Spleen (tissue), 11 donors: ENCODE measurements around the gene NCOA7. TPM values are rescaled to one million over a fixed set of nuclear protein-coding genes. Genes with fewer than 3 reads are reported as not detected.

Experiments
- DNase-seq: peaks from one replicate; pipeline ENCODE4 v3.0.0-alpha.2; 2020
- H3K27ac ChIP-seq, 8 donors: fragments of 200-600 bp; sonication (generic) in 7 of 8; 1 replicate in 4 of 8; 2 replicates in 4 of 8; pipeline versions ENCODE4 v1.5.0 to v1.8.0; 2016 to 2021; ENCODE audit warnings: inconsistent platforms in 4 of 8, mild to moderate bottlenecking in 4 of 8, moderate library complexity in 1 of 8
- H3K27me3 ChIP-seq, 7 donors: fragments of 200-600 bp; sonication (generic) in 6 of 7; replicated peaks in 1 of 7; 1 replicate in 4 of 7; 2 replicates in 3 of 7; pipeline versions ENCODE4 v1.5.0 to v1.8.0; 2016 to 2021; ENCODE audit warnings: inconsistent platforms in 3 of 7, mild to moderate bottlenecking in 1 of 7
- H3K36me3 ChIP-seq, 6 donors: fragments of 200-600 bp; sonication (generic) in 5 of 6; 1 replicate in 4 of 6; 2 replicates in 2 of 6; pipeline versions ENCODE4 v1.5.0 to v1.8.0; 2016 to 2021; ENCODE audit warnings: inconsistent platforms in 2 of 6
- H3K4me1 ChIP-seq, 6 donors: fragments of 200-600 bp; sonication (generic) in 5 of 6; 1 replicate in 3 of 6; 2 replicates in 3 of 6; pipeline versions ENCODE4 v1.5.0 to v1.8.0; 2016 to 2021; ENCODE audit warnings: inconsistent platforms in 3 of 6
- H3K4me3 ChIP-seq, 8 donors: fragments of 200-600 bp; sonication (generic) in 7 of 8; 1 replicate in 4 of 8; 2 replicates in 4 of 8; pipeline versions ENCODE4 v1.5.0 to v1.8.0; 2016 to 2021; ENCODE audit warnings: inconsistent platforms in 4 of 8, mild to moderate bottlenecking in 4 of 8, moderate library complexity in 2 of 8
- H3K9me3 ChIP-seq, 8 donors: fragments of 200-600 bp; sonication (generic) in 7 of 8; 1 replicate in 4 of 8; 2 replicates in 4 of 8; pipeline versions ENCODE4 v1.5.0 to v1.8.0; 2016 to 2021; ENCODE audit warnings: inconsistent platforms in 4 of 8
- POLR2A ChIP-seq, 3 donors: fragments of 450-650 bp; IDR thresholded peaks; one replicate each; pipeline ENCODE4 v1.5.1; 2017; ENCODE audit warnings: antibody characterized with exemption in 3 of 3, mild to moderate bottlenecking in 1 of 3
- POLR2AphosphoS5 ChIP-seq, 3 donors: sonication (generic); formaldehyde crosslinking; IDR thresholded peaks; one replicate each; pipeline ENCODE4 v1.5.1; 2017; ENCODE audit warnings: antibody characterized with exemption in 3 of 3
- WGBS, 5 donors: extraction: QIAGEN DNeasy Blood & Tissue Kit in 3 of 5; methylation state at CpG; one replicate each; pipeline versions ENCODE4 v1.1.5 to v1.1.7; 2013 to 2018; 5-methylcytosine and 5-hydroxymethylcytosine counted together
- intact Hi-C: fragments of 100-400 bp; cut with DNase I; formaldehyde crosslinking; loops from one replicate; pipeline ENCODE4 v1.15.0; 2023; ENCODE audit warnings: low total_unique reads
- polyA plus RNA-seq, 3 donors: library from polyadenylated mRNA; stranded (reverse); fragments of 200-250 nt; gene quantifications; one replicate each; pipeline ENCODE4 v1.2.1, GENCODE V29; 2013
- total RNA-seq, 7 donors: library from RNA; depleted of rRNA in 3 of 7; stranded (reverse); fragments of >200 nt in 3 of 7; fragmentation: NEBNext Ultra II Directional in 4 of 7; extraction: Animal tissue kit (Norgen Biotek cat#: 25700) in 4 of 7; gene quantifications; one replicate each; pipeline versions ENCODE4 v1.1.0 to v1.2.1, GENCODE V29; 2016 to 2021
- TF ChIP-seq, protein P1 (sequence below), 11 experiments: fragments of 200-600 bp in 7 of 11; fragments of 450-650 bp in 4 of 11; sonication (generic) in 4 of 11; IDR thresholded peaks in 8 of 11; conservative IDR thresholded peaks in 3 of 11; 1 replicate in 7 of 11; 2 replicates in 4 of 11; pipeline versions ENCODE4 v1.4.0 to v1.8.0; 2016 to 2021; ENCODE audit warnings: antibody characterized with exemption in 11 of 11, inconsistent platforms in 4 of 11, mild to moderate bottlenecking in 1 of 11
- donor health status: healthy with polysubstance abuse.
- donor health status: DM: no; HTN: no; CAD: no; lungs with moderate emphysema.
- donor health status: DM: no; HTN: no; CAD: no.
- donor health status: Bipolar disorder and iron deficiency.
- donor health status: healthy.
- donor health status: DM: no; HTN: no; CAD: no.
- donor health status: DM: yes; HTN: yes; CAD: no.

Gene NCOA7
- total and polyA plus RNA-seq, 10 donors, result 11.8 to 84.3 (median 43.1) TPM

DNA sequence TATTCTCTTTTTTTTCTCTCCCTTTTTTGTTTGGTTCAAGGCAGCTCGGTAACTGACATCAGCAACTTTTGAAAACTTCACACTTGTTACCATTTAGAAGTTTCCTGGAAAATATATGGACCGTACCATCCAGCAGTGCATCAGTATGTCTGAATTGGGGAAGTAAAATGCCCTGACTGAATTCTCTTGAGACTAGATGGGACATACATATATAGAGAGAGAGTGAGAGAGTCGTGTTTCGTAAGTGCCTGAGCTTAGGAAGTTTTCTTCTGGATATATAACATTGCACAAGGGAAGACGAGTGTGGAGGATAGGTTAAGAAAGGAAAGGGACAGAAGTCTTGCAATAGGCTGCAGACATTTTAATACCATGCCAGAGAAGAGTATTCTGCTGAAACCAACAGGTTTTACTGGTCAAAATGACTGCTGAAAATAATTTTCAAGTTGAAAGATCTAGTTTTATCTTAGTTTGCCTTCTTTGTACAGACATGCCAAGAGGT is 30.8 kb upstream of the NCOA7 start:
- no peak for DNase-seq
- Histone ChIP-seq H3K27me3 (peaks cover 0 to 30% (median 2%) of the 10 kb centered on the region in 7 donors), H3K9me3 (no peaks in the 10 kb centered on the region), H3K4me3 (no peak overlapping the region), H3K27ac (no peak overlapping the region), H3K36me3 (no peaks in the 10 kb centered on the region), H3K4me1 (no peaks in the 10 kb centered on the region)
- TF ChIP-seq POLR2A (IDR thresholded peaks at IDR 0.05) (no peak), POLR2AphosphoS5 (IDR thresholded peaks at IDR 0.05) (no peak)
- TF ChIP-seq, protein P1, sequence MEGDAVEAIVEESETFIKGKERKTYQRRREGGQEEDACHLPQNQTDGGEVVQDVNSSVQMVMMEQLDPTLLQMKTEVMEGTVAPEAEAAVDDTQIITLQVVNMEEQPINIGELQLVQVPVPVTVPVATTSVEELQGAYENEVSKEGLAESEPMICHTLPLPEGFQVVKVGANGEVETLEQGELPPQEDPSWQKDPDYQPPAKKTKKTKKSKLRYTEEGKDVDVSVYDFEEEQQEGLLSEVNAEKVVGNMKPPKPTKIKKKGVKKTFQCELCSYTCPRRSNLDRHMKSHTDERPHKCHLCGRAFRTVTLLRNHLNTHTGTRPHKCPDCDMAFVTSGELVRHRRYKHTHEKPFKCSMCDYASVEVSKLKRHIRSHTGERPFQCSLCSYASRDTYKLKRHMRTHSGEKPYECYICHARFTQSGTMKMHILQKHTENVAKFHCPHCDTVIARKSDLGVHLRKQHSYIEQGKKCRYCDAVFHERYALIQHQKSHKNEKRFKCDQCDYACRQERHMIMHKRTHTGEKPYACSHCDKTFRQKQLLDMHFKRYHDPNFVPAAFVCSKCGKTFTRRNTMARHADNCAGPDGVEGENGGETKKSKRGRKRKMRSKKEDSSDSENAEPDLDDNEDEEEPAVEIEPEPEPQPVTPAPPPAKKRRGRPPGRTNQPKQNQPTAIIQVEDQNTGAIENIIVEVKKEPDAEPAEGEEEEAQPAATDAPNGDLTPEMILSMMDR (IDR thresholded peaks at IDR 0.05 in 8 of 11, conservative IDR thresholded peaks at IDR 0.05 in 3 of 11), result no peak
- 58 to 69% (median 61%) methylated on average over 5 of the region's 5 CpGs for WGBS, 5 donors
- intact Hi-C loops, result loop anchor here (10.0 kb wide), 1 partner anchor 605 kb away; the partner anchor contains the start of gene TPD52L1

DNA sequence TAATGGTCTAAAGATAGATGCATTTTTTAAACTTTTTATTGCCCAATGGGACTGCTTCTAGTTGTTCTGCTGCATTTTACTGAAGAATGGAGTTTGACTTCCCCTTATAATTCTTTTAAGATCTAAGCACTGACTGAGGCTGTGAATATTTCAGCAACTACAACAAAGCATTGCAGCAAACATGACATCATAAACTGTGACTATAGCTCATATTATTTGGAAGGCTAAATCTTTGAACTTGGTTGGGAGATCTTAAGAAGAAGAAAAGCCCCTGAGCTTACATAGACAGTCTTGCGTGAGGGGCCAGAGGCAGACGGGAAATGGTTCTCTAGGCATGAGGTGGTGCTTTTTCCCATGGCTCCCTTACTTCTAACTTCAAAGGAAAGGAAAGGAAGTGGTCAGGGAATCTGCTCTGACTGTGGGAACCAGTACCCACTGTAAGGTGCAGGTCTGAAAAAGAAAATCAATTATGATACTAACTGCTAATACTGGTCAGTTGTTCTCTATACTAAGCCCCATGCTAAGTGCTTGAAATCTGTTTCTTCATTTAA is 26.6 kb upstream of the NCOA7 start:
- H3K9me3 ChIP-seq, result no peaks in the 10 kb centered on the region
- no peak for DNase-seq
- no peak overlapping the region for H3K4me3 ChIP-seq
- 63 to 78% (median 68%) methylated on average over 2 of the region's 2 CpGs for WGBS, 5 donors
- TF ChIP-seq POLR2AphosphoS5 (IDR thresholded peaks at IDR 0.05) (no peak), POLR2A (IDR thresholded peaks at IDR 0.05) (no peak)
- TF ChIP-seq, protein P1 (IDR thresholded peaks at IDR 0.05 in 8 of 11, conservative IDR thresholded peaks at IDR 0.05 in 3 of 11), result no peak
- H3K36me3 ChIP-seq, result no peaks in the 10 kb centered on the region
- intact Hi-C loops, result loop anchor here (10.0 kb wide), 1 partner anchor 609 kb away; the partner anchor contains the start of gene TPD52L1
- no peaks in the 10 kb centered on the region for H3K4me1 ChIP-seq
- H3K27me3 ChIP-seq, result peaks cover 0 to 37% (median 2%) of the 10 kb centered on the region in 7 donors
- no peak overlapping the region for H3K27ac ChIP-seq

DNA sequence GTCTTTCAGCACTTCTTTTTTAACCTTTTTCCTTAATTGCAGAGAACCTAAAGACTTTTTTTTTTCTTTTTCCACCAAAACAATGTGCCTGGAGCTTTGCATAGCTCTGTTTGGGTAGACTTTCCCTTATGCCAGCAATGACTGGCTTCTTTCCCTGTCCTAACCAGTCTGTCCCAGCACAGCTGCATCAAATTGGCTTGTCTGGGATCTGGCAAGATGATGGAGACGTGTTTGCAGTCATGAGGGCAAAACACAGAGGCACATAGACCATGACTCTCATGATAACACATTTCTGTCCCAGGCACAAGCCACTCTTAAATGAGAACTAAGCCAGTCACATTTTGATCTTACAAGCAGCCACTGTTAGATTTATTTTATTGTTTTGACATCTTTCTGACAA is 24.8 kb upstream of the NCOA7 start:
- peaks cover 0 to 5% (median 0%) of the 10 kb centered on the region in 6 donors for H3K4me1 ChIP-seq

DNA sequence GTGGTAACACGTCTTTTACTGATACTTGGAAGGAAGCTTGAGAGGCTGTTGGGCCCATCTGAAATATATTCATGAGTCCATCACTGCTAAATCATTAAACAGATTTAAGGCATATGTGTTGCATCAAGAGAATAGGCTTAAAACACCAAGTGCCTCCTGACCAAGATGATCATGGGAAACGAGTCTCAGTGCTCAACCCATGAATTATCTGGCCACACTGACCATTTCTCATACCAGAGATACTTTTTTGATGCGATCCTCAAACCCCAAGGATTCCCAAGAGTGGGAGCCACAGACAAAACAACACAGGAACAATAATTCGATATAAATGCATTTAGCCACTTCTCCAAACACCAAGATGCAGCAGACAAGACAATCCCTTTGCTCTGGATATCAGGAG is 24.1 kb upstream of the NCOA7 start:
- H3K27me3 ChIP-seq, result peaks cover 0 to 29% (median 2%) of the 10 kb centered on the region in 7 donors
- no peak for DNase-seq

More for the DNA sequence above, 24.8 kb upstream of the NCOA7 start:
- TF ChIP-seq POLR2A (IDR thresholded peaks at IDR 0.05), result no peak
- TF ChIP-seq, protein P1 (IDR thresholded peaks at IDR 0.05 in 8 of 11, conservative IDR thresholded peaks at IDR 0.05 in 3 of 11), result no peak
- TF ChIP-seq POLR2AphosphoS5 (IDR thresholded peaks at IDR 0.05), result no peak
- Histone ChIP-seq H3K36me3 (no peaks in the 10 kb centered on the region), H3K27me3 (peaks cover 0 to 29% (median 2%) of the 10 kb centered on the region in 7 donors), H3K27ac (no peak overlapping the region), H3K4me3 (no peak overlapping the region), H3K9me3 (no peaks in the 10 kb centered on the region)
- intact Hi-C loops, result loop anchor here (5.0 to 10.0 kb wide), 2 partner anchors 449 to 611 kb away; partner anchors contain the start of gene TPD52L1
- DNase-seq, result no peak
- WGBS, 5 donors, result 65 to 80% (median 76%) methylated on average over 1 of the region's 1 CpG

More for the DNA sequence above, 24.1 kb upstream of the NCOA7 start:
- no peaks in the 10 kb centered on the region for H3K36me3 ChIP-seq
- H3K4me1 ChIP-seq, result peaks cover 0 to 5% (median 0%) of the 10 kb centered on the region in 6 donors
- no peak overlapping the region for H3K4me3 ChIP-seq
- TF ChIP-seq, protein P1 (IDR thresholded peaks at IDR 0.05 in 8 of 11, conservative IDR thresholded peaks at IDR 0.05 in 3 of 11), result no peak
- no peak for TF ChIP-seq POLR2A (IDR thresholded peaks at IDR 0.05)
- TF ChIP-seq POLR2AphosphoS5 (IDR thresholded peaks at IDR 0.05), result no peak
- intact Hi-C loops, result loop anchor here (5.0 to 10.0 kb wide), 2 partner anchors 449 to 612 kb away; partner anchors contain the start of gene TPD52L1
- no peaks in the 10 kb centered on the region for H3K9me3 ChIP-seq
- 54 to 79% (median 71%) methylated on average over 4 of the region's 4 CpGs for WGBS, 5 donors
- H3K27ac ChIP-seq, result no peak overlapping the region
